Peyer's patch (tissue), 4 donors: Measurements from ENCODE around the gene GADD45GIP1. TPM values are rescaled to one million over a fixed set of nuclear protein-coding genes. Genes with fewer than 3 reads are reported as not detected.
A peak's percentile ranks its signal among the peaks of the same experiment; 100 is the strongest.

Experiments
- DNase-seq, 3 donors: peaks; one replicate each; pipeline ENCODE4 v3.0.0-alpha.2; 2017 to 2019
- H3K27ac ChIP-seq, 4 donors: fragments of 200-600 bp; sonication (generic); one replicate each; pipeline ENCODE4 v1.5.1; 2016 to 2019
- H3K27me3 ChIP-seq, 2 donors: fragments of 200-600 bp; sonication (generic); one replicate each; pipeline ENCODE4 v1.5.1; 2019
- H3K36me3 ChIP-seq, 3 donors: fragments of 200-600 bp; sonication (generic); one replicate each; pipeline ENCODE4 v1.5.1; 2016 to 2019
- H3K4me1 ChIP-seq, 4 donors: fragments of 200-600 bp; sonication (generic); one replicate each; pipeline ENCODE4 v1.5.1; 2016 to 2019
- H3K4me3 ChIP-seq, 4 donors: fragments of 200-600 bp; sonication (generic); 1 replicate in 3 of 4; 2 replicates in 1 of 4; pipeline ENCODE4 v1.5.1; 2016 to 2019; ENCODE audit warnings: mild to moderate bottlenecking in 1 of 4
- H3K9me3 ChIP-seq, 4 donors: fragments of 200-600 bp; sonication (generic); one replicate each; pipeline ENCODE4 v1.5.1; 2016 to 2019; ENCODE audit warnings: mild to moderate bottlenecking in 1 of 4
- POLR2A ChIP-seq, 2 donors: fragments of 450-650 bp; IDR thresholded peaks; one replicate each; pipeline ENCODE4 v1.5.1; 2017; ENCODE audit warnings: antibody characterized with exemption in 2 of 2, mild to moderate bottlenecking in 2 of 2, moderate library complexity in 2 of 2
- total RNA-seq, 4 donors: library from RNA; depleted of rRNA; stranded (reverse); fragments of >200 nt; gene quantifications; one replicate each; pipeline ENCODE4 v1.1.0, GENCODE V29; 2016
- TF ChIP-seq, protein P1 (sequence below), 6 experiments: fragments of 450-650 bp in 4 of 6; fragments of 200-600 bp in 2 of 6; sonication (generic) in 1 of 6; IDR thresholded peaks; one replicate each; pipeline ENCODE4 v1.5.1; 2017 to 2019; ENCODE audit warnings: antibody characterized with exemption in 6 of 6, mild to moderate bottlenecking in 3 of 6, moderate library complexity in 1 of 6

The GADD45GIP1 gene
- total RNA-seq = 10 to 100 TPM; 12.5 to 43.7 (median 15.6) TPM

DNA sequence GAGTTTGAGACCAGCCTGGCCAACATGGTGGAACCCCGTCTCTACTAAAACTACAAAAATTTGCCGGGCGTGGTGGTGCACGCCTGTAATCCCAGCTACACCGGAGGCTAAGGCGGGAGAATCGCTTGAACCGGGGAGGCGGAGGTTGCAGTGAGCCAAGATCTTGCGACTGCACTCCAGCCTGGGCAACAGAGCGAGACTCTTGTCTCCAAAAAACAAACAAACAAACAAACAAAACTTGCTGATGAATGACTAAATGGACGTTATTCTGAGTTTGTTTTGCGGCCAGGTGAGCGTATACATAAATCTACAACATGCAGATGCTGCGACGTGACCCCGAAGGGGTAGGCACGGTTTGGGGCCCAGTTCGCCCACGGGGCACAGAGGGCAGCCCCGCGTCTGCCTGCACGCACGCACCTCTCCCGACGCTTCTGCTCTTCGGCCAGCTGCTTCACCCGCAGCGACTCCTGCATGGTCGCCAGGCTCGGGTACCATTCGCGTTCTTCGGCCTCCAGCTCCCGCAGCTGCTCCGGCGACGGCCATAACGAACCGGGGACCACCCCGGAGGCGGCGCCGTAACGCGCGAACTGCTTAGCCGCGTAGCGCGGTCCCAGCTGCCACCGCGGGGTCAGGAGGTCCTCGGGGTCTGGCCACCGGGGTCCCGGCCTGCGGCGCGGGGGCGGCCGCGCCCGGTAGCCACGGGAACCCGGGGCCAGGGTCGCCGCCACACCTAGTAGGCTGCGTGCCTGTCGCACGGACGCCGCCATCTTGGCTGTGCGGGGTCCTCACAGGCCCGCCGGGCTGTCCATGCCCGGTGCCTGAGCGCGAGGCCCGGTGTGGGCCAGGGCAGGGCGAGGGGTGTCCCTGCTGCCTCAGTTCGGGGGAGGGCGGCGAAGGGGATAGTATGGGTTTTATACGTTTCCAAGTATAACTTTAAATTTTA is at the start of gene GADD45GIP1:
TSS of gene GADD45GIP1 (minus strand) at position 778 of the 943 bp plus-strand sequence. CDS start at position 767, 11 bp downstream.
- peaks cover 0 to 48% (median 9%) of the 10 kb centered on the region in 4 donors for H3K4me1 ChIP-seq
- peaks cover 0 to 27% (median 0%) of the 10 kb centered on the region in 3 donors for H3K36me3 ChIP-seq
- TF ChIP-seq, protein P1, sequence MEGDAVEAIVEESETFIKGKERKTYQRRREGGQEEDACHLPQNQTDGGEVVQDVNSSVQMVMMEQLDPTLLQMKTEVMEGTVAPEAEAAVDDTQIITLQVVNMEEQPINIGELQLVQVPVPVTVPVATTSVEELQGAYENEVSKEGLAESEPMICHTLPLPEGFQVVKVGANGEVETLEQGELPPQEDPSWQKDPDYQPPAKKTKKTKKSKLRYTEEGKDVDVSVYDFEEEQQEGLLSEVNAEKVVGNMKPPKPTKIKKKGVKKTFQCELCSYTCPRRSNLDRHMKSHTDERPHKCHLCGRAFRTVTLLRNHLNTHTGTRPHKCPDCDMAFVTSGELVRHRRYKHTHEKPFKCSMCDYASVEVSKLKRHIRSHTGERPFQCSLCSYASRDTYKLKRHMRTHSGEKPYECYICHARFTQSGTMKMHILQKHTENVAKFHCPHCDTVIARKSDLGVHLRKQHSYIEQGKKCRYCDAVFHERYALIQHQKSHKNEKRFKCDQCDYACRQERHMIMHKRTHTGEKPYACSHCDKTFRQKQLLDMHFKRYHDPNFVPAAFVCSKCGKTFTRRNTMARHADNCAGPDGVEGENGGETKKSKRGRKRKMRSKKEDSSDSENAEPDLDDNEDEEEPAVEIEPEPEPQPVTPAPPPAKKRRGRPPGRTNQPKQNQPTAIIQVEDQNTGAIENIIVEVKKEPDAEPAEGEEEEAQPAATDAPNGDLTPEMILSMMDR (IDR thresholded peaks at IDR 0.05) = no peak
- peak; percentile 33 to 67 for TF ChIP-seq POLR2A (IDR thresholded peaks at IDR 0.05)
- H3K27me3 ChIP-seq = no peaks in the 10 kb centered on the region
- peak within 1 kb of the TSS; percentile 89 to 94 (median 90) for H3K27ac ChIP-seq
- peak within 1 kb of the TSS; percentile 93 to 99 (median 98) for H3K4me3 ChIP-seq
- DNase-seq = peak; percentile 79 to 89 (median 85)
- no peaks in the 10 kb centered on the region for H3K9me3 ChIP-seq

DNA sequence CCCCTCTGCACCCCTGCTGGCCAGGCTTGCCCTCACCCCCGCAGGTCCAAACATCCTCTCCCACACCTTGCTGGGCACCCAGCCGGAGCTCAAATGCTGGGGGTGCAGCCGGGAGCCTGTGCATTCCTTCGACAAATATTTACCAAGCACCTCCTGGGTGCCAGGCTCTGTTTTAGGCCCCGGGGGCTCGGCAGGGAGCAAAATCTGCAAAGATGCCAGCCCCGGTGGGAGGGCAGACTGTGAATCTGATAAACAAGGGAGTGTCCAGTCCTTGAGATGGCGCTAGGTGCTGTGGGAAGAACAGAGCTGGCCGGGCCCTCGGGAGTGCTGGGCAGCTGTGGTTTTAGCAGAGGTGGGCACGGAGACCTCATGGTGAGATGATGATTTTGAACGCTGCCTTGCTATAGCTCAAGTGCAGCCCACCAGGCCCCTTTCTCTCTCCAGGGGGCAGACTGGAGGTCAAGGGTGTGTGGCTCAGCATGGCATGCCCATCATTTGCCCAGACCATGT is 48.9 kb upstream of the GADD45GIP1 start:
- Histone ChIP-seq H3K4me1 (peaks cover 0 to 65% (median 0%) of the 10 kb centered on the region in 4 donors), H3K9me3 (peaks cover 0 to 3% (median 0%) of the 10 kb centered on the region in 4 donors), H3K36me3 (no peaks in the 10 kb centered on the region), H3K27ac (peak overlapping the region in 1 of 4 donors; percentile 64), H3K27me3 (no peaks in the 10 kb centered on the region), H3K4me3 (no peak overlapping the region)
- TF ChIP-seq, protein P1 (IDR thresholded peaks at IDR 0.05) = no peak
- no peak for TF ChIP-seq POLR2A (IDR thresholded peaks at IDR 0.05)
- DNase-seq = no peak

GRCh38 chr19:13005253-13005652 is 48.2 kb upstream of the GADD45GIP1 start:
- no peaks in the 10 kb centered on the region for H3K36me3 ChIP-seq
- DNase-seq = no peak
- no peak for TF ChIP-seq POLR2A (IDR thresholded peaks at IDR 0.05)
- TF ChIP-seq, protein P1 (IDR thresholded peaks at IDR 0.05) = no peak
- peak overlapping the region in 1 of 4 donors; percentile 16 for H3K27ac ChIP-seq
- H3K27me3 ChIP-seq = no peaks in the 10 kb centered on the region
- peaks cover 0 to 61% (median 0%) of the 10 kb centered on the region in 4 donors for H3K4me1 ChIP-seq
- H3K4me3 ChIP-seq = no peak overlapping the region
- peaks cover 0 to 3% (median 0%) of the 10 kb centered on the region in 4 donors for H3K9me3 ChIP-seq

- DNase-seq = peak in 1 of 3 donors; percentile 69
- Histone ChIP-seq H3K4me1 (peaks cover 0 to 52% (median 0%) of the 10 kb centered on the region in 4 donors), H3K27me3 (no peaks in the 10 kb centered on the region), H3K36me3 (no peaks in the 10 kb centered on the region), H3K9me3 (peaks cover 0 to 3% (median 0%) of the 10 kb centered on the region in 4 donors), H3K4me3 (no peak overlapping the region), H3K27ac (peak overlapping the region in 1 of 4 donors; percentile 16)
- TF ChIP-seq, protein P1 (IDR thresholded peaks at IDR 0.05) = no peak
- no peak for TF ChIP-seq POLR2A (IDR thresholded peaks at IDR 0.05)
Measured at GRCh38 chr19:13004273-13004672, 47.2 kb upstream of the GADD45GIP1 start.

GRCh38 chr19:13003081-13003480 is 46.1 kb upstream of the GADD45GIP1 start:
- Histone ChIP-seq H3K4me1 (peaks cover 0 to 46% (median 0%) of the 10 kb centered on the region in 4 donors), H3K4me3 (no peak overlapping the region), H3K27me3 (no peaks in the 10 kb centered on the region), H3K9me3 (no peaks in the 10 kb centered on the region), H3K27ac (peak overlapping the region in 2 of 4 donors; percentile 77 to 89), H3K36me3 (peaks cover 0 to 6% (median 0%) of the 10 kb centered on the region in 3 donors)
- TF ChIP-seq POLR2A (IDR thresholded peaks at IDR 0.05) = no peak
- TF ChIP-seq, protein P1 (IDR thresholded peaks at IDR 0.05) = no peak
- DNase-seq = no peak
